ENCODE data around the gene L1CAM. TPM values are rescaled to one million over a fixed set of nuclear protein-coding genes. Genes with fewer than 3 reads are reported as not detected.

The L1CAM gene
- total and polyA plus RNA-seq, 12 donors: 1.1 to 5.6 (median 2.7) TPM

- H3K27me3 ChIP-seq: peaks cover 0 to 93% (median 0%) of the 10 kb centered on the region in 7 donors
These were observed 34.6 kb upstream of the L1CAM start for GRCh38 chrX:153920546-153920945.

GRCh38 chrX:153919281-153919680, 33.3 kb upstream of the L1CAM start:
- no peak for TF ChIP-seq CTCF (IDR thresholded peaks at IDR 0.05)
- Histone ChIP-seq H3K27me3 (peaks cover 0 to 89% (median 0%) of the 10 kb centered on the region in 7 donors), H3K36me3 (peaks cover 0 to 43% (median 0%) of the 10 kb centered on the region in 9 donors), H3K4me1 (peaks cover 0 to 36% (median 18%) of the 10 kb centered on the region in 9 donors), H3K9me3 (no peaks in the 10 kb centered on the region), H3K27ac (no peak overlapping the region), H3K4me3 (no peak overlapping the region)
- 97 to 99% methylated on average over 12 to 13 of the region's 13 CpGs for WGBS, 2 donors
- intact Hi-C loops (cut with DNase I): no loop called here
- ATAC-seq: no peak
- no peak for DNase-seq

More at GRCh38 chrX:153920546-153920945, 34.6 kb upstream of the L1CAM start:
- intact Hi-C loops (cut with DNase I): loop anchor here in 4 of 10 donors (10.0 kb wide), 2 partner anchors 106 to 126 kb away; partner anchors contain the start of genes IDH3G (in 3 of the 4) and SSR4 (in 3 of the 4)
- 98 to 99% methylated on average over 12 to 14 of the region's 14 CpGs for WGBS, 2 donors
- Histone ChIP-seq H3K9me3 (no peaks in the 10 kb centered on the region), H3K4me3 (no peak overlapping the region), H3K27ac (no peak overlapping the region), H3K36me3 (peaks cover 0 to 39% (median 0%) of the 10 kb centered on the region in 9 donors), H3K4me1 (peaks cover 0 to 48% (median 25%) of the 10 kb centered on the region in 9 donors)
- DNase-seq (no peak), ATAC-seq (no peak)
- no peak for TF ChIP-seq CTCF (IDR thresholded peaks at IDR 0.05)

GRCh38 chrX:153917869-153918268, 31.9 kb upstream of the L1CAM start:
- H3K36me3 ChIP-seq: peaks cover 0 to 57% (median 0%) of the 10 kb centered on the region in 9 donors
- DNase-seq: no peak
- 87 to 90% methylated on average over 6 of the region's 6 CpGs for WGBS, 2 donors

GRCh38 chrX:153913701-153914100, 27.7 kb upstream of the L1CAM start:
- TF ChIP-seq CTCF (IDR thresholded peaks at IDR 0.05): no peak
- intact Hi-C loops (cut with DNase I): no loop called here

More at GRCh38 chrX:153917869-153918268, 31.9 kb upstream of the L1CAM start:
- no peak overlapping the region for H3K27ac ChIP-seq
- peaks cover 0 to 22% (median 9%) of the 10 kb centered on the region in 9 donors for H3K4me1 ChIP-seq
- no peak for TF ChIP-seq CTCF (IDR thresholded peaks at IDR 0.05)
- H3K27me3 ChIP-seq: peaks cover 0 to 88% (median 0%) of the 10 kb centered on the region in 7 donors
- H3K4me3 ChIP-seq: no peak overlapping the region
- no peak for ATAC-seq
- intact Hi-C loops (cut with DNase I): no loop called here
- H3K9me3 ChIP-seq: no peaks in the 10 kb centered on the region

More at GRCh38 chrX:153913701-153914100, 27.7 kb upstream of the L1CAM start:
- no peak overlapping the region for H3K27ac ChIP-seq
- H3K9me3 ChIP-seq: no peaks in the 10 kb centered on the region
- peaks cover 0 to 81% (median 0%) of the 10 kb centered on the region in 9 donors for H3K36me3 ChIP-seq
- DNase-seq (no peak), ATAC-seq (no peak)
- whole genome bisulfite sequencing, 2 donors: 93 to 95% methylated on average over 13 to 17 of the region's 17 CpGs
- H3K4me1 ChIP-seq: no peaks in the 10 kb centered on the region
- peaks cover 0 to 76% (median 0%) of the 10 kb centered on the region in 7 donors for H3K27me3 ChIP-seq
- no peak overlapping the region for H3K4me3 ChIP-seq

All from heart right ventricle (tissue), 16 donors.